GM12878 (cell line): Measurements from ENCODE around the gene GOLGA8A. TPM values are rescaled to one million over a fixed set of nuclear protein-coding genes. Genes with fewer than 3 reads are reported as not detected.

Experiments used
- ATAC-seq: fragments of 200-7000 bp; cut with Tn5 transposase; 3 replicates; pipeline ENCODE4 v1.9.1; 2020; ENCODE audit warnings: mild to moderate bottlenecking, moderate library complexity
- BruUV-seq: library from RNA; stranded (reverse); fragments of 400-500 nt; replicated peaks from 2 replicates; lab custom pipeline; 2021; lab: Mats Ljungman, UMichigan
- CTCF ChIA-PET: fragments of 300-600 bp; sonication (Branson Sonifier 250); formaldehyde crosslinking; extraction: SDS; loops from one replicate; lab custom pipeline; 2021; ENCODE audit warnings: inconsistent platforms; lab: Yijun Ruan, JAX
- POLR2A ChIA-PET: fragments of 350-600 bp; formaldehyde crosslinking; extraction: SDS; loops from one replicate; lab custom pipeline; 2021; ENCODE audit warnings: inconsistent platforms; lab: Charles Lee
- RAD21 ChIA-PET: fragments of 300-600 bp; sonication (Branson Sonifier 250); formaldehyde crosslinking; loops from one replicate; lab custom pipeline; 2023; ENCODE audit warnings: antibody characterized with exemption; ENCODE audit not compliant: unreplicated experiment; lab: Charles Lee
- SMC1A ChIA-PET: fragments of 300-600 bp; sonication (Branson Sonifier 250); formaldehyde crosslinking; loops from one replicate; lab custom pipeline; 2023; ENCODE audit not compliant: unreplicated experiment, uncharacterized antibody; lab: Charles Lee
- DNase-seq: peaks from one replicate; pipeline ENCODE4 v3.0.0-alpha.2; 2011; ENCODE audit warnings: low read depth, low spot score
- FAIRE-seq: peaks from 3 replicates; lab custom pipeline; 2011; peaks lifted over from hg19 to GRCh38; lab: Jason Lieb, UNC
- H2AFZ ChIP-seq: 2 replicates; pipeline ENCODE4 v1.6.0; 2011; ENCODE audit warnings: low read depth, low read length, control low read depth; ENCODE audit not compliant: control insufficient read depth
- H3K27ac ChIP-seq: 2 replicates; pipeline ENCODE4 v1.5.1; 2011; ENCODE audit warnings: control low read depth; ENCODE audit not compliant: control insufficient read depth, insufficient read depth
- H3K27me3 ChIP-seq, 2 experiments: replicated peaks in 1 of 2; 2 replicates each; pipeline versions ENCODE4 v1.6.0 to v1.6.1; 2011; ENCODE audit warnings: low read length in 1 of 2; ENCODE audit not compliant: control insufficient read depth in 2 of 2, insufficient read depth in 2 of 2
- H3K36me3 ChIP-seq, 2 experiments: 2 replicates each; pipeline ENCODE4 v1.5.1; 2011; ENCODE audit warnings: low read length in 1 of 2; ENCODE audit not compliant: control insufficient read depth in 2 of 2, insufficient read depth in 2 of 2
- H3K4me1 ChIP-seq: 2 replicates; pipeline ENCODE4 v1.6.1; 2011; ENCODE audit warnings: mild to moderate bottlenecking, low read length, moderate library complexity, mixed read lengths; ENCODE audit not compliant: control insufficient read depth, insufficient read depth
- H3K4me2 ChIP-seq: 2 replicates; pipeline ENCODE4 v1.6.0; 2011; ENCODE audit warnings: control low read depth; ENCODE audit not compliant: control insufficient read depth, insufficient read depth
- H3K4me3 ChIP-seq: fragments of 200-600 bp; sonication (generic); 2 replicates; pipeline ENCODE4 v1.5.1; 2016
- H3K79me2 ChIP-seq: 2 replicates; pipeline ENCODE4 v1.6.0; 2011; ENCODE audit warnings: low read length; ENCODE audit not compliant: control insufficient read depth, insufficient read depth
- H3K9ac ChIP-seq: 2 replicates; pipeline ENCODE4 v1.8.0; 2011; ENCODE audit warnings: low read length, control low read depth, mixed read lengths; ENCODE audit not compliant: control insufficient read depth, insufficient read depth
- H3K9me3 ChIP-seq: replicated peaks from 3 replicates; pipeline ENCODE4 v1.5.1; 2011; ENCODE audit warnings: mild to moderate bottlenecking, low read length; ENCODE audit not compliant: control insufficient read depth, insufficient read depth
- H4K20me1 ChIP-seq: 2 replicates; pipeline ENCODE4 v1.6.0; 2011; ENCODE audit not compliant: control insufficient read depth, insufficient read depth
- ATF7 ChIP-seq: fragments of 450-650 bp; IDR thresholded peaks from 2 replicates; pipeline ENCODE4 v1.6.1; 2016; ENCODE audit warnings: low read depth, mild to moderate bottlenecking
- HDAC6 ChIP-seq: fragments of 200-600 bp; sonication (generic); IDR thresholded peaks from one replicate; pipeline ENCODE4 v1.8.0; 2017; ENCODE audit warnings: antibody characterized with exemption; ENCODE audit not compliant: unreplicated experiment
- JUNB ChIP-seq: IDR thresholded peaks from 2 replicates; pipeline ENCODE4 v1.6.1; 2016; ENCODE audit warnings: antibody characterized with exemption, mild to moderate bottlenecking
- RAD21 ChIP-seq: IDR thresholded peaks from 2 replicates; pipeline ENCODE4 v1.6.1; 2011; ENCODE audit warnings: mild to moderate bottlenecking, low read depth, low read length, moderate library complexity; ENCODE audit not compliant: insufficient read depth
- RELA ChIP-seq: fragments of 450-650 bp; IDR thresholded peaks from 2 replicates; pipeline ENCODE4 v1.8.0; 2014; ENCODE audit warnings: borderline replicate concordance; ENCODE audit not compliant: partially characterized antibody
- RUNX3 ChIP-seq: IDR thresholded peaks from 2 replicates; pipeline ENCODE4 v1.6.1; 2012; ENCODE audit warnings: low read length, inconsistent platforms
- SMAD1 ChIP-seq: fragments of 450-650 bp; IDR thresholded peaks from 2 replicates; pipeline ENCODE4 v1.6.1; 2018; ENCODE audit warnings: mild to moderate bottlenecking, low read depth; ENCODE audit not compliant: partially characterized antibody
- TARDBP ChIP-seq: IDR thresholded peaks from 2 replicates; pipeline ENCODE4 v1.6.1; 2016; ENCODE audit warnings: borderline replicate concordance
- TCF7 ChIP-seq: IDR thresholded peaks from 2 replicates; pipeline ENCODE4 v1.6.1; 2014; ENCODE audit warnings: antibody characterized with exemption, borderline replicate concordance
- ZNF384 ChIP-seq: IDR thresholded peaks from 2 replicates; pipeline ENCODE4 v1.6.1; 2012; ENCODE audit warnings: low read depth, mild to moderate bottlenecking, low read length, improper control_type of control experiment, borderline replicate concordance
- WGBS: methylation state at CpG from one replicate; pipeline ENCODE4 v1.1.6; 2016; ENCODE audit warnings: low lambda C conversion rate; ENCODE audit not compliant: insufficient replicate concordance, insufficient coverage; ENCODE audit errors: missing lambda C conversion rate; 5-methylcytosine and 5-hydroxymethylcytosine counted together
- in situ Hi-C: fragments of 300-500 bp; cut with MboI; formaldehyde crosslinking; loops from 9 replicates; pipeline ENCODE4 v1.14.3; 2018; ENCODE audit warnings: mixed read lengths
- intact Hi-C: fragments of 100-400 bp; cut with micrococcal nuclease; formaldehyde crosslinking; loops from one replicate; pipeline ENCODE4 v1.14.2; 2022; ENCODE audit not compliant: unreplicated experiment
- polyA plus RNA-seq, 11 experiments: library from polyadenylated mRNA; depleted of rRNA in 4 of 11; unstranded in 6 of 11; stranded (reverse) in 5 of 11; fragments of >200 nt; fragmentation: Nextera tagmentation in 4 of 11; fragmentation: Illumina TruSeq in 1 of 11; extraction: Ambion mirVana in 4 of 11; extraction: Trizol in 1 of 11; gene quantifications; 1 replicate in 1 of 11; 2 replicates in 10 of 11; pipeline versions ENCODE4 v1.2.1 to v1.2.3, GENCODE V29; 2011 to 2016; ENCODE audit warnings: inconsistent platforms in 2 of 11, missing spikeins in 2 of 11, low read depth in 1 of 11
- total RNA-seq, 4 experiments: library from RNA; depleted of rRNA in 3 of 4; stranded (reverse); fragments of >200 nt in 3 of 4; fragmentation: Illumina TruSeq in 1 of 4; extraction: Trizol in 1 of 4; gene quantifications; 2 replicates each; pipeline versions ENCODE4 v1.2.1 to v1.2.3, GENCODE V29; 2013 to 2021
- TF ChIP-seq, protein P1 (sequence below): IDR thresholded peaks from 2 replicates; pipeline ENCODE4 v1.6.1; 2011; ENCODE audit warnings: mild to moderate bottlenecking, low read depth, low read length, moderate library complexity; ENCODE audit not compliant: insufficient replicate concordance
- TF ChIP-seq, protein P2 (sequence below): fragments of 450-650 bp; IDR thresholded peaks from 2 replicates; pipeline ENCODE4 v1.6.1; 2017; ENCODE audit warnings: mild to moderate bottlenecking, moderate library complexity
- TF ChIP-seq, protein P3 (sequence below): fragments of 450-650 bp; IDR thresholded peaks from 2 replicates; pipeline ENCODE4 v1.6.1; 2018; ENCODE audit warnings: mild to moderate bottlenecking, low read depth, moderate library complexity; ENCODE audit not compliant: partially characterized antibody

Gene GOLGA8A
- total and polyA plus RNA-seq, 10 of the 15 experiments (the other 5 are each of a cell fraction or from before 2014, with no cell fraction given) = 14.5 to 132 (median 48.1) TPM

DNA sequence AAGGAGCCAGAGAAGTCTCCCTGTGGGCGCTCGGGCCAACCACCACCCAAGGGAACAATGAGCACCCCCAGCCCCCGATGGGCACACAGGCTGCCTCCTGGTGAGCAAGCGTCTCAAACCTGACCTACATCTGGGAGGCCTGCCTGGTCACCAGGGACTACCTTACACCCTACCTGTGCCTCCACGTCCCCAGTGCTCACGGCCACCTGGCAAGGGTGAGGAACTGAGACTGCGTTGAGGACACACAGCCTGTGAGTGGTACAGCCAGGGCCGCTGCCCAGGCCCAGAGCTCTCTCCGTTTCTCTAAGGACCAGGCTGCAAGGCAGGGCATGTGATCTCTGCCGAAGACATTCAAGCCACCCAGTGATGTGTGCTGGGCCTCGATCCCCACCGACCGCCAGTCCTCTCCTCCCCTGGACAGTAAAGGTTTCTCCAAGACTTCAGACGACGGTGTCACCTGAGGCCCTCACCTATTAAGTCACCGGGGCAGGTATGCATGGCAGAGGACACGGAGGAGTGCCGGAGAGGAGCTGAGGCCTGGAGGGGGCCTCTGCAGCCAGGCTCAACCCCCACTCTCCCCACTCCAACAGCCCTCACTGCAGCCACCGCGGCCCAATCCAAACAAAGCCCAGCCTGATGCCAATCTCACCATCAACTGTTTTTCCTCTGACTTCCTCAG is 2.8 kb downstream of the GOLGA8A start:
- ATAC-seq = no peak
- no peaks in the 10 kb centered on the region for H4K20me1 ChIP-seq
- SMC1A ChIA-PET = no interaction called here
- H3K79me2 ChIP-seq = peaks cover 52% of the 10 kb centered on the region
- DNase-seq = no peak
- peaks cover 4% of the 10 kb centered on the region; the same call in 1 of the 2 replicates for H3K4me1 ChIP-seq
- intact Hi-C loops = no loop called here
- WGBS = 98% methylated on average over 20 of the region's 20 CpGs
- FAIRE-seq = no peak
- in situ Hi-C loops = no loop called here
- peak overlapping the region; percentile 81; the same call in 1 of the 2 replicates for H3K4me2 ChIP-seq
- H3K4me3 ChIP-seq = no peak overlapping the region
- BruUV-seq = TSS peak; percentile 31
- CTCF ChIA-PET = no interaction called here
- H2AFZ ChIP-seq = no peak overlapping the region
- H3K27me3 ChIP-seq = no peaks in the 10 kb centered on the region
- POLR2A ChIA-PET = interaction anchor here (0.6 kb wide), 1 partner anchor 105 kb away, joined by 3 read pairs; no protein-coding TSS in a partner anchor
- no peaks in the 10 kb centered on the region; a peak in 3 of 4 replicates for H3K36me3 ChIP-seq
- H3K27ac ChIP-seq = no peak overlapping the region
- H3K9me3 ChIP-seq = no peaks in the 10 kb centered on the region
- H3K9ac ChIP-seq = no peak overlapping the region
- RAD21 ChIA-PET = no interaction called here
- TF ChIP-seq ATF7 (no peak), TARDBP (no peak), HDAC6 (no peak), JUNB (no peak), RAD21 (no peak), RUNX3 (no peak), TCF7 (no peak), RELA (no peak), ZNF384 (no peak), SMAD1 (no peak)
- TF ChIP-seq, protein P1, sequence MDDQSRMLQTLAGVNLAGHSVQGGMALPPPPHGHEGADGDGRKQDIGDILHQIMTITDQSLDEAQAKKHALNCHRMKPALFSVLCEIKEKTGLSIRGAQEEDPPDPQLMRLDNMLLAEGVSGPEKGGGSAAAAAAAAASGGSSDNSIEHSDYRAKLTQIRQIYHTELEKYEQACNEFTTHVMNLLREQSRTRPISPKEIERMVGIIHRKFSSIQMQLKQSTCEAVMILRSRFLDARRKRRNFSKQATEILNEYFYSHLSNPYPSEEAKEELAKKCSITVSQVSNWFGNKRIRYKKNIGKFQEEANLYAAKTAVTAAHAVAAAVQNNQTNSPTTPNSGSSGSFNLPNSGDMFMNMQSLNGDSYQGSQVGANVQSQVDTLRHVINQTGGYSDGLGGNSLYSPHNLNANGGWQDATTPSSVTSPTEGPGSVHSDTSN = no peak
- TF ChIP-seq, protein P2, sequence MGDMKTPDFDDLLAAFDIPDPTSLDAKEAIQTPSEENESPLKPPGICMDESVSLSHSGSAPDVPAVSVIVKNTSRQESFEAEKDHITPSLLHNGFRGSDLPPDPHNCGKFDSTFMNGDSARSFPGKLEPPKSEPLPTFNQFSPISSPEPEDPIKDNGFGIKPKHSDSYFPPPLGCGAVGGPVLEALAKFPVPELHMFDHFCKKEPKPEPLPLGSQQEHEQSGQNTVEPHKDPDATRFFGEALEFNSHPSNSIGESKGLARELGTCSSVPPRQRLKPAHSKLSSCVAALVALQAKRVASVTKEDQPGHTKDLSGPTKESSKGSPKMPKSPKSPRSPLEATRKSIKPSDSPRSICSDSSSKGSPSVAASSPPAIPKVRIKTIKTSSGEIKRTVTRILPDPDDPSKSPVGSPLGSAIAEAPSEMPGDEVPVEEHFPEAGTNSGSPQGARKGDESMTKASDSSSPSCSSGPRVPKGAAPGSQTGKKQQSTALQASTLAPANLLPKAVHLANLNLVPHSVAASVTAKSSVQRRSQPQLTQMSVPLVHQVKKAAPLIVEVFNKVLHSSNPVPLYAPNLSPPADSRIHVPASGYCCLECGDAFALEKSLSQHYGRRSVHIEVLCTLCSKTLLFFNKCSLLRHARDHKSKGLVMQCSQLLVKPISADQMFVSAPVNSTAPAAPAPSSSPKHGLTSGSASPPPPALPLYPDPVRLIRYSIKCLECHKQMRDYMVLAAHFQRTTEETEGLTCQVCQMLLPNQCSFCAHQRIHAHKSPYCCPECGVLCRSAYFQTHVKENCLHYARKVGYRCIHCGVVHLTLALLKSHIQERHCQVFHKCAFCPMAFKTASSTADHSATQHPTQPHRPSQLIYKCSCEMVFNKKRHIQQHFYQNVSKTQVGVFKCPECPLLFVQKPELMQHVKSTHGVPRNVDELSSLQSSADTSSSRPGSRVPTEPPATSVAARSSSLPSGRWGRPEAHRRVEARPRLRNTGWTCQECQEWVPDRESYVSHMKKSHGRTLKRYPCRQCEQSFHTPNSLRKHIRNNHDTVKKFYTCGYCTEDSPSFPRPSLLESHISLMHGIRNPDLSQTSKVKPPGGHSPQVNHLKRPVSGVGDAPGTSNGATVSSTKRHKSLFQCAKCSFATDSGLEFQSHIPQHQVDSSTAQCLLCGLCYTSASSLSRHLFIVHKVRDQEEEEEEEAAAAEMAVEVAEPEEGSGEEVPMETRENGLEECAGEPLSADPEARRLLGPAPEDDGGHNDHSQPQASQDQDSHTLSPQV = no peak
- TF ChIP-seq, protein P3, sequence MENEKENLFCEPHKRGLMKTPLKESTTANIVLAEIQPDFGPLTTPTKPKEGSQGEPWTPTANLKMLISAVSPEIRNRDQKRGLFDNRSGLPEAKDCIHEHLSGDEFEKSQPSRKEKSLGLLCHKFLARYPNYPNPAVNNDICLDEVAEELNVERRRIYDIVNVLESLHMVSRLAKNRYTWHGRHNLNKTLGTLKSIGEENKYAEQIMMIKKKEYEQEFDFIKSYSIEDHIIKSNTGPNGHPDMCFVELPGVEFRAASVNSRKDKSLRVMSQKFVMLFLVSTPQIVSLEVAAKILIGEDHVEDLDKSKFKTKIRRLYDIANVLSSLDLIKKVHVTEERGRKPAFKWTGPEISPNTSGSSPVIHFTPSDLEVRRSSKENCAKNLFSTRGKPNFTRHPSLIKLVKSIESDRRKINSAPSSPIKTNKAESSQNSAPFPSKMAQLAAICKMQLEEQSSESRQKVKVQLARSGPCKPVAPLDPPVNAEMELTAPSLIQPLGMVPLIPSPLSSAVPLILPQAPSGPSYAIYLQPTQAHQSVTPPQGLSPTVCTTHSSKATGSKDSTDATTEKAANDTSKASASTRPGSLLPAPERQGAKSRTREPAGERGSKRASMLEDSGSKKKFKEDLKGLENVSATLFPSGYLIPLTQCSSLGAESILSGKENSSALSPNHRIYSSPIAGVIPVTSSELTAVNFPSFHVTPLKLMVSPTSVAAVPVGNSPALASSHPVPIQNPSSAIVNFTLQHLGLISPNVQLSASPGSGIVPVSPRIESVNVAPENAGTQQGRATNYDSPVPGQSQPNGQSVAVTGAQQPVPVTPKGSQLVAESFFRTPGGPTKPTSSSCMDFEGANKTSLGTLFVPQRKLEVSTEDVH = no peak
